Epithelial cell of esophagus (primary cell): ENCODE measurements around the gene AP4E1.

Experiments used
- DNase-seq: peaks from one replicate; pipeline ENCODE4 v3.0.0; 2010; ENCODE audit warnings: low read depth
- H3K4me3 ChIP-seq: 2 replicates; pipeline ENCODE4 v1.5.1; 2011; ENCODE audit warnings: mild to moderate bottlenecking, low read length, control low read depth
- CTCF ChIP-seq: IDR thresholded peaks from 2 replicates; pipeline ENCODE4 v1.5.1; 2011; ENCODE audit warnings: low read depth, mild to moderate bottlenecking, low read length, control low read depth, inconsistent platforms; ENCODE audit not compliant: insufficient read depth; ENCODE audit errors: missing control alignments

AP4E1 gene

GRCh38 chr15:50905055-50905454 is 3.4 kb upstream of the AP4E1 start:
- H3K4me3 ChIP-seq = no peak overlapping the region
- no peak for TF ChIP-seq CTCF

GRCh38 chr15:50906954-50907600 is 1.4 kb upstream of the AP4E1 start:
- peak overlapping the region; percentile 88 for H3K4me3 ChIP-seq
- no peak for TF ChIP-seq CTCF
- peak; percentile 44 for DNase-seq

More at GRCh38 chr15:50905055-50905454, 3.4 kb upstream of the AP4E1 start:
- no peak for DNase-seq

- DNase-seq = peak; percentile 39
- H3K4me3 ChIP-seq = peak overlapping the region; percentile 88
- TF ChIP-seq CTCF = no peak
Observed at GRCh38 chr15:50907601-50908208, 778 bp upstream of the AP4E1 start.

- no peak for DNase-seq
- TF ChIP-seq CTCF = no peak
- H3K4me3 ChIP-seq = peak overlapping the region; percentile 88
Observed at GRCh38 chr15:50909010-50909317, 481 bp downstream of the AP4E1 start.

- peak; percentile 89 for DNase-seq
- H3K4me3 ChIP-seq = peak overlapping the region; percentile 88
Observed at GRCh38 chr15:50910426-50910795, 1.9 kb downstream of the AP4E1 start.

- TF ChIP-seq CTCF = no peak
- no peak overlapping the region for H3K4me3 ChIP-seq
- DNase-seq = no peak
Observed at GRCh38 chr15:50911001-50911400, 2.5 kb downstream of the AP4E1 start.

- H3K4me3 ChIP-seq = no peak overlapping the region
- TF ChIP-seq CTCF = no peak
- DNase-seq = no peak
Observed at GRCh38 chr15:50911621-50912020, 3.1 kb downstream of the AP4E1 start.
